HT-29 (cell line): ENCODE data around the gene ZNF22. TPM values are rescaled to one million over a fixed set of nuclear protein-coding genes. Genes with fewer than 3 reads are reported as not detected.

Experiments used
- DNase-seq: peaks from one replicate; pipeline ENCODE4 v3.0.0-alpha.2; 2015; ENCODE audit warnings: low spot score
- total RNA-seq: library from RNA; depleted of rRNA; stranded (reverse); fragments of >200 nt; shearing (Covaris generic); gene quantifications from 2 replicates; pipeline ENCODE4 v1.2.3, GENCODE V29; 2014

Gene ZNF22
- total RNA-seq, 1 experiment from 2014 or later, result 11.7 TPM

DNA sequence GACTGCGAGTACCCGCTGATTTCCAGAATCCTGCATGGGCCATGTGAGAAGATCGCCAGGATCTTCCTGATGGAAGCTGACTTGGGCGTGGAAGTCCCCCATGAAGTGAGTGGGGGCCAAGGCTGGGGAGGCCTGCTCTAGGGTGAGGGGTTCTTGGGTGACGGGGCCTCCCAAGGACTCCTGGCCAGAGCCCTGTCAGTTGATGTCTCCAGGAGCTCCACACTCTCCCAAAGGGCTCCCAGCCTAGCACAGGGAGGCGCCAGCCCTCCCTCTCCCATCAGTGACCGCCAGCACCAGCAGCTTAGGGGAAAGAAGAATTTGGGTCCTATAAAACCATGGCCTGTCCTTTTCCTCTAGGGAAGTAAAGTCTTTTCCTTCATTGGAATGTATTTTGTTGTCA, 9.8 kb upstream of the ZNF22 start:
- DNase-seq, result no peak

GRCh38 chr10:44991571-44991970, 9.2 kb upstream of the ZNF22 start:
- no peak for DNase-seq

DNA sequence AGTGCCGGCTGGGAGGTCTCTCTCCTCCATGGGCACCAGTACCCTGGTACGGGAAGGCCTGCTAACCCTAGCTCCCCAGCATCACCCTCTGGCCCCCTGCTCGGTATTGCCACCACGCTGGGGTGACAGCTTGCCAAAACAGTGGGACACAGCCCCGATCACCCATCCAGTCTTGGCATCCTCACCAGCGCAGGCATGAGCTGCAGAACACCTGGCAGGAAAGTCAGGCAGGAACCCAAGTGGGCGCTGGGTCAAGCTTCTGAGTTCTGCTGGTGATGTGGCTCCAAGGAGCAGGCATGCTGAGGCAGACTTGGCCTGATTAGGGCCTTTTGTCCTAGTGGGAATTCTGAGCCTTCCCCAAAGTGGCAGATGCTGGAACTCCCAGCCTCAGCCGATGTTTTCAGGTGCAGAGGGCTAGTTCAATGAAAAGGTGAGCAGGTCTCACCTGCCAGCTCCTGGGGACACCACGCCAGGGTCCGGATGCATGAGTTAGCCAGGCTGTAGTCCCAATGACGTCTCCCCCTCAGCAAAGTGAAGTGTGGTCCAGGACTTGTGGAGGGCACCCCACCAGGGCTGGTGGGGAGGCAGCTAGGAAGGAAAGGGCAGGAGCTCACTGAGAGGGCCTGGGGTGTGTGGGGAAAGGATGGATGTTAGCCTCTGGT, 8.5 kb upstream of the ZNF22 start:
- no peak for DNase-seq

- DNase-seq, result no peak
These were observed 7.9 kb upstream of the ZNF22 start for GRCh38 chr10:44992732-44993225.

- no peak for DNase-seq
These were observed 7.3 kb upstream of the ZNF22 start for GRCh38 chr10:44993226-44993921.

GRCh38 chr10:44993922-44994751, 6.6 kb upstream of the ZNF22 start:
- no peak for DNase-seq

DNA sequence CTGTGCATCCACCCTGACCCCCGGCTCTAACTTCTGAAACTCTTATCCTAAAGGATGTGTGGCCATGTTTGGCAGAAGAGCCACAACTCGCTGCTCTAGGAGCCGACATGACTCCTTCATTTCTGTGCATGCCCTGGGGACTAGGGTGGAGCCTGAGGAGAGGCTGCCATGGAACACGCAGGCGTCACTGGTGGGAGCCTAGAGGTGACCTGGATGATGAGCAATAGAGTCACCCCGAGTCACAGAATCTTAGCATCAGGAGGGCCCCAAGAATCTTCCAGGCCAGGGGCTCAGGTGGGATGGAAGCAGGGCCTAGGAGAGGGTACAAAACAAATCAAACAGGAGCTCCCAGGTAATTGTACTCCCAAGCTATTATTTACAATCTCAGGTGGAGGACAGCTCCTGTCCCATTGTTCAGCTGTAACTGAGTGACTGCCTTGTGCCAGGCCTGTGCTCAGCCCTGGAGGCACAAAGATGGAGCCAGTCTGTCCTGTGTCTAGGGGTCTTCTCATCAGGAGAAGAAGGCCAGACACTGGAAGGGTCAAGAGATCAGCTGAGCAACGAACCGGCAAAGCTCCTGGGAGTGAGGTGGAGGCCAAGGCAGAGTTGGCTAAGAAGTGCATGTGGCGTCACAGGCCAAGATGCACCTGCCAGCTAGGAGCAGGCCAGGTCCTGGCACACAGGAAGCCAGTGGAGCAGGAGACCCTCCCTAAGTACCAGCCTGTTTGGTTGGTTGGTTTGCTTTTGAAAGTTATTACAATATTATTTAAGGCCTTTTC, 5.8 kb upstream of the ZNF22 start:
- DNase-seq, result no peak

DNA sequence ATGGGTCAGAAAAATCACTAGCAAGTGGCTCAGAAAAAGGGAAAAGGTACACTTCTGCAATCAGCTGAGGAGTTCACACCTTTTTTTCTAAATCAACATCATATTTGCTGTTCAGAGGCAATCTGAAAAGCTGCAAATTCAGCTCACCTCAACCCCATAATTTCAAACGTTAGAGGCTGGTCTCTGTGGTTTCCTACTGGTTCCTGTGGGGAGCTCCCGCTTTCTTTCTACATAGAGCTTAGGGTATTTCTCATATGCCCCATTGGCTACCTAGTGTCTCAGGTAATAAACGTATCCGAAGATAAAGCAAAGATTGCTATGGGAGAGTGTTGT, 5.2 kb upstream of the ZNF22 start:
- no peak for DNase-seq

DNA sequence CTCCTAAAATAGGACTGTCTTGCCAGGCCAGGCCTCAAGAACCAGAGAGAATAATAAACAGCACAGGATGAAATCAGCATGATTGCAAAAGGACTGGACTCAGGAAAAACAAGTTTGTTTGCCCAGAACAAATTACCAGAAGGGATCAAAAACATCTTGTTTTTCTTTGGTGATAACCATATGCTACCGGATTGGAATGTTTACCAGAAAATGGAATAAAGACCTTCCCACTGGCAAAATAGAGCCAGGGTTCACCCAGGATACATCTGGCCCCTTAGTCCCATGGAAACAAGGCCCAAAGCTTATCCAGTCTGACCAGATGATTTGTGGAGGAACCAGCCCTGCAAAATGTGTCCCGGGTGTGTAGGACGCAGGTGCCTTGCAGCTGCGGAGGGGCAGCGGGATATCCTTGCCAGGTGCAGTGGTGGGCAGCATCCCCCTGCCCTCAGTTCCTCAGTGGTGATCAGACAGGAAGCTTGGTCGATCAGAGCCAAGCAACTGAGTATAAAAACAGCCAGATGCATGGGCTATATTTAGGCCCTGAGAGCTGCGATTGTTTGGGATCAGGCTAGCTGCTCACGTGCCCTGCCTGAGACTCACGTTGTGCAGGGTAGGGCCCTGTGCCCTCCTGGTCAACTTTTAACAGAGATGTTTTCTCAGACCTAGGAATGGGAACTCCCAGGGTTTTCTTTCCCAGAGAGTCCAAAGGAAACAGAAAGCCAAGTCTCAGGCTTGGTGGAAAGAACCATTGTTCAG, 4.6 kb upstream of the ZNF22 start:
- no peak for DNase-seq

DNA sequence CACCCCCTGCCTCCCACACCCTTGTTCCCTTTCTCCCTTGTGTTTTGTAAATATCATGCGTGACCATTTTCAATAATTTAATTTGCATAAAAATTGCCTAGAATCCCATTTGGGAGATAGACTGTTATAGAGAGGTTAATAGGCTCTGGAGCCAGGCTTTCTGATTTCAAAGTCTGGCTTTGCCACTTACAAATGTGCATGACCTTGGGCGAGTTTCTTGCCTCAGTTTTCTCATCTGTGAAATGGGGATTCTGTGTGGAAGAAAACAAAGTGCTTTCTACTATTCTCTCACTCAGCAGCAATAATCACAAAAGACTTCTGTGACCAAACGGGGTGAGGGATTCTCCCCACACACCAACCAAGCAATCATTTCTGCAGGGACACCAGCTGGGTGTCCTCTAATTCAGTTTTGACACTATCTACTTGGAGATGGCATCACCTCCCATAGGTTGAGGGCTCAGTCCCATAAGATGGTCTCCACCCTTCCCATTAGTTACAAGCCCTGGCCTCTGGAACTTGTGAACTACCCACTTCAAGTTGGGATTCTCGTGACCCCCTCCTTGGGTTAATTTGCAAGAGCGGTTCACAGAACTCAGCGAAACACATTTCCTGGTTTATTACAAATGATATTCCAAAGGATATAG, 3.5 kb upstream of the ZNF22 start:
- DNase-seq, result no peak

DNA sequence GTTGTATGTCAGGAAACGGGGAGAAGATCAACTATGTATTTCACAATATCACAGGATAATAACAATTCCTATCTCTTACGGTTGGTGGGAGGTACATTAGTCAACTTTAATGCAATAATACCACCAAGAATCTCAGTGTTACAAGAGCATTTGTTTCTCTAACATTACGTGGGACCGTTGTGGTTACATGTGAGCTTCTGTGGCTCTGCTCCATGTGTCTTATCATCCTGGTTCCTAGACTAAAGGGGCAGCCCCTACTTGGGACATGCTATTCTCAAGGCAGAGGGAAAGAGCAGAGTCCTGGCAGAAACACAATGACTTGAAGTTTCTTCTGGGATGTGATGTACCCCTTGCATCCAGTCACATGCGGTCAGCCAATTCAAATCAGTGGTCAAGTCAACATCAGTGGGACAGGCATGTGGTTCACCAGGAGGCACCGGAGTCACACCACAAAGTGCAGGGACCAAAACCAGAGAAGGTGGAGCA, 2.5 kb upstream of the ZNF22 start:
- no peak for DNase-seq

DNA sequence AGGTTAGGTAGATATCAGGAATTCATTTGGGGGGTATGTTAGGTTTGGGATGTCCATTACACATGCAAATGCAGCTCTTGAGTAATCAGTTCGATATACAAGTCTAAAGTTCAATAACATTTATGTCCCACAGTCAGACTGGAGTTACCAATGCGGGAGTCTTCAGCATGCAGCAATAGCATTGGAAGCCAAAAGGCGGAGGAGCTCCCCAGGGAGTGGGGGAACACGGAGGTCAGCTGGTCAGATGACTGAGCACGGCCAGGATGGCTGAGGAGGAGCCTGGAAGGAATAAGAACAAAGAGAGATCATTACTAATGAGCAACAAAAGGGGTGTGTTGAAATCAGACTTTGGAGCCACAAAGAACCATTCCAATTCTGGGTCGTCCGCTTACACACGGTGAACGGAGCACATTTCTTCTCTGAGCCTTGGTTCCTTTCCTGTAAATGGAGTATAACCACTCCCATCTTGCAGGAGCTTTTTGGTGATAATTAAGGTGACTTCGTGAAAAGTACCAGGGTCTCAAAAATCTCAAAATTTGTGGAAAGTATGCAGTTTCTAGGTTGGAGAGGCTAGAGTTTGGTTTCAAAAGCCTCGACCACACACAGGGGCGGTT, 478 bp upstream of the ZNF22 start:
- DNase-seq, result no peak

GRCh38 chr10:45001381-45002148, 842 bp downstream of the ZNF22 start:
- DNase-seq, result peak; percentile 79

GRCh38 chr10:45003432-45004000, 2.8 kb downstream of the ZNF22 start:
- DNase-seq, result no peak

DNA sequence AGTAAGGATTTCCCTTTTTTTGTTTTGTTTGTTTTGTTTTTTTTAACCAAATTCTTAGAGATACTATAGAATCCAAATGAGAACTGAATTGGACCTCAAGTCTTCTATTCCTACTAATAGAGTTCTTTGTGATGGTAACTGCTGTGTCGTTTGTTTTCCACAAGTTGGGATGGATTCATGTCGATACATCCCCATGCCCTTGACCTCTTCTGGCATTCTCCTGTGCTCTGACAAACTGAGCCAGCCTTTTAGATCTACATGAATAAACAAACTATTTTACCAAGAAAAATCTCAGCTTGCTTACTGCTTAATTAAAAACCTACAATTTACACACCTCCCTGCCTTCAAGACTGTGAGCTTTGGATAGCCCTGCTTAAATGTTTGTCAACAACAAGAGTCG, 3.9 kb downstream of the ZNF22 start:
- DNase-seq, result no peak

GRCh38 chr10:45005284-45005683, 4.6 kb downstream of the ZNF22 start:
- DNase-seq, result no peak

DNA sequence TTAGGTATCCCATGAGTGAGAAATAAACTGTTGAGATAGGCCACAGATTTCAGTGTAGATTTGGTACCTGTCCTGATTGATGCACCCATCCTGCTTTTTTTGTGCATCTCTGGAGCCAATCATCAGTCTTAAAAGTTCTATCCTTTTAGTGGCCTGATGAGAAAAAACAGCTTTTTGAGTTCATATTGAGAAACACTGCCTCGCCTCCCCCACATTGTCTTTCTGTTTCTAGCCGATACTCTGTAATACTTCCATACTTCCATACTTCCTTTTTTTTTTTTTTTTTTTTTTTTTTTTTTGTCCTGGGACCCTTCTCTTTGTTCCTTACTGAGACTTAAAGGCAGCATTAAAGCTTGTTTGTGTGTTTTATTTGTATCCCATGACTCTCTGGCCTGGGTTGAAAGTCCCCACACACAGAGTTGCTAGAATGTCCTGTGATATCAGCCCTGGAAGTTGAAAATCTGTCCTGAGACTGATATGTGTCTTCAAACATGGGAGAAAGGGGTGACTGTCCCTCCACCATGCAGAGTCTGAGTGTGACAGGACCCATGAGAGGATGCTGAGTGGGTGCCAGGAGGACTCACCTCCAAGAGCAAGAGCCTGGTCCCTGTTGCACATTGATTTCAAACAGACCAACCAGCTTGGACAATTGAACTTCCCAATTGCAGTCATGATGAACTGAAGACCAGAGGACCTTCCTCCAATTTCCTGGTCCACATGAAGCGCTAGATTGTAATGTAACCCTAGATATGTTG, 5.7 kb downstream of the ZNF22 start:
- DNase-seq, result no peak
